AG10803 (cell line): Measurements from ENCODE around the gene ZSWIM4.
"Not testable (repeated sequence)": the region's sequence is repeated elsewhere in the genome, so short reads cannot be mapped to it uniquely, and the experiment has no call there.

Source experiments
- DNase-seq: peaks from one replicate; pipeline ENCODE4 v3.0.0; 2010; ENCODE audit warnings: low read depth
- H3K4me3 ChIP-seq: 2 replicates; pipeline ENCODE4 v1.5.1; 2011; ENCODE audit warnings: mild to moderate bottlenecking, low read length, control low read depth
- CTCF ChIP-seq: conservative IDR thresholded peaks from 2 replicates; pipeline ENCODE4 v1.5.1; 2011; ENCODE audit warnings: mild to moderate bottlenecking, low read length, control low read depth, inconsistent platforms

Gene ZSWIM4

DNA sequence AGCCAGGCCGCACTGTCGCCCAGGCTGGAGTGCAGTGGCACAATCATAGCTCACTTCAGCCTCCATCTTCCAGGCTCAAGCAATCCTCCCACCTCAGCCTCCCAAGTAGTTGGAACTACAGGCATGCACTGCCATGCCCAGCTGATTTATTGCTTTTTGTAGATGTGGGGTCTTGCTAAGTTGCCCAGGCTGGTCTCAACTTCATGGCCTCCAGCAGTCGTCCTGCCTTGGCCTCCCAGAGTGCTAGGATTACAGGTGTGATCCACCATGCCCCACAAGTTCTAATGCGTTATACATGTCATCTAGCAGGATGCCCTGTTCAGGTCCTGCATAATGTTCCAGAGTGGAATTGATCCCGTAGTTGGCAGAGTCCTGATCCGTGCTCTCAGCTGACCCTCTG, 16.4 kb upstream of the ZSWIM4 start:
- DNase-seq, result no peak
- TF ChIP-seq CTCF, result no peak
- H3K4me3 ChIP-seq, result no peak overlapping the region

DNA sequence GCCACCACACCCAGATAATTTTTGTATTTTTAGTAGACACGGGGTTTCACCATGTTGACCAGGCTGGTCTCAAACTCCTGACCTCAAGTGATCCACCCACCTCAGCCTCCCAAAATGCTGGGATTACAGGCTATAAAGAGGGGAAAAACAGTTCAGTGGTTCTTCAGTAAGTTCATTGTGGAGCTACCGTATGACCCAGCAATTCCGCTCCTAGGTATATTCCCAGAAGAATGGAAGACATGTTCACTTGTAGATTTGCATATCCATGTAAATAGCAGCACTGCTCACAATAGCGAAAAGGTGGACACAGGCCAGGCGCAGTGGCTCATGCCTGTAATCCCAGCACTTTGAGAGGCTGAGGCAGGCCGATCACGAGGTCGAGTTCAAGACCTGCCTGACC, 15.4 kb upstream of the ZSWIM4 start:
- not testable (repeated sequence) for DNase-seq

DNA sequence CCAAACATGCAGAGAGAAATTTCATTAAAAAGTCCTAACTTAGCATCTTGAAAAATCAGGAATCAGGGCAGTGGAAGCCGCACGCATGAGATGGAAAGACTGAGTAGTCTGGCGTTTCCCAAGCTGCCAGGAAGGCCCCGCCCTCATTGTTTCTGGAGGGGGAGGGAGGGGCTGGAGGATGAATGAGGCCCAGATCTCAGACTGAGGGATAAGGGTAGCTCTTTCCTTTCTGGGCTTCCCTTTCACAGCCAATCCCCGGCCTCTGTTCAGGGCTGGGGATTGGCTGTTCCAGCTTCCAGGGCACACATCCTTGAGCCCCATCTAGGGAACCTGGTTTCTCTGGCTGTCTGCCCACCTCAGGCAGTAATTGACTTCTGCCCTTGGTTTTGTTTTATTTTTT, 13.7 kb upstream of the ZSWIM4 start:
- no peak overlapping the region for H3K4me3 ChIP-seq
- peak; percentile 89 for DNase-seq

More for the DNA sequence above, 15.4 kb upstream of the ZSWIM4 start:
- H3K4me3 ChIP-seq, result not testable (repeated sequence)

GRCh38 chr19:13782537-13782936, 12.7 kb upstream of the ZSWIM4 start:
- TF ChIP-seq CTCF, result no peak
- no peak overlapping the region for H3K4me3 ChIP-seq
- DNase-seq, result no peak

More for the DNA sequence above, 13.7 kb upstream of the ZSWIM4 start:
- TF ChIP-seq CTCF, result no peak

- H3K4me3 ChIP-seq, result no peak overlapping the region
These were observed 11.4 kb upstream of the ZSWIM4 start for GRCh38 chr19:13783565-13784500.

DNA sequence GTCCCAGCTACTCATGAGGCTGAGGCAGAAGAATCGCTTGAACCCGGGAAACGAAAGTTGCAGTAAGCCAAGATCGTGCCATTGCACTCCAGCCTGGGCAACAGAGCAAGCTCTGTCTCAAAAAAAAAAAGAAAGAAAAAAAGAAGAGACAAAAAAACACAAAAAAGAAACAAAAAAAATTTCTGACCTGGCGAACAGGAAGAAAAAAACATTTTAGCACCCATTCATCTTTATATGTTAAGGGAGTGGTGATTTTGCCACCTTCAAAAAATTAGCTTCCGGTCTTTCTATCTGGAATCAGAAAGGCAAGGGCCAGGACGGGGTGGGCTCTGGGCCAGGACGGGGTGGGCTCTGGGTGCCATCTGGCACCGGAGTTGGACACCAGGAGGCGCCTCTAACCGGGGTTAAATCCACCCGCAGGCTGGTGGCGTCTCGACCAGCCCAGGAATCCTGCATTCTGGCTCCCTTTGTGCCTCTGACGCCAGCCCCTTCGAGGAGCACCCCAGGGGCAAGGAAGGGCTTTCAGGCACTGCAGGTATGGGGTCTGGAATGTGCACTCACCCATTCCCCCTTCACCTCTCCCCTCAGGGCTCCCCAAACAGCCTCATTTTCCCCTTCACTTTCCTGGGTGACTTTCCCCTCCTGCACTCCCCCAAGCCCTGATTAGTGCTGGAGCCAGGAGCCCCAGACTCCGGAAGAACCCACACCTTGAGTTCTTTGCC, 10.4 kb upstream of the ZSWIM4 start:
- peak; percentile 69 for TF ChIP-seq CTCF
- peak; percentile 77 for DNase-seq
- no peak overlapping the region for H3K4me3 ChIP-seq

More at GRCh38 chr19:13783565-13784500, 11.4 kb upstream of the ZSWIM4 start:
- no peak for DNase-seq
- TF ChIP-seq CTCF, result no peak

DNA sequence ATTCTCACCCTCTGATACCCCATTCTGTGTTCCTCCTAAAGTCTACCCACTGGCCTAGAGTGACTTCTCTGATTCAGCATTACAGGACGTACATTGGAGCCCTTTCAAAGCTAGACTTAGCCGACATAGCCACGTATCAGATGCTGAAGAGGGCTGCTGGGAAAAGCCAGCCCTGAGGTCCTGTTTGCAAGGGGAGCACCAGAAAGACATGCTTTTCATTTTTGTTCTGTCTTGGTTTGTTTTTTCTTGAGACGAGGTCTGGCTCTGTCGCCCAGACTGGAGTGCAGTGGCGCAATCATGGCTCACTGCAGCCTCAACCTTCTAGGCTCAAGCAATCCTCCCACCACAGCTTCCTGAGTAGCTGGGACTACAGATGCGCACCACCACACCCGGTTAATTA, 6.3 kb upstream of the ZSWIM4 start:
- TF ChIP-seq CTCF, result no peak
- H3K4me3 ChIP-seq, result no peak overlapping the region
- peak; percentile 97 for DNase-seq
